EL (cell line): ENCODE data around the gene OSBPL8.
A peak's percentile ranks its signal among the peaks of the same experiment; 100 is the strongest.
"Not testable (repeated sequence)": the region's sequence is repeated elsewhere in the genome, so short reads cannot be mapped to it uniquely, and the experiment has no call there.

Experiments used
- DNase-seq: peaks from one replicate; pipeline ENCODE4 v3.0.0-alpha.2; 2016

The OSBPL8 gene

DNA sequence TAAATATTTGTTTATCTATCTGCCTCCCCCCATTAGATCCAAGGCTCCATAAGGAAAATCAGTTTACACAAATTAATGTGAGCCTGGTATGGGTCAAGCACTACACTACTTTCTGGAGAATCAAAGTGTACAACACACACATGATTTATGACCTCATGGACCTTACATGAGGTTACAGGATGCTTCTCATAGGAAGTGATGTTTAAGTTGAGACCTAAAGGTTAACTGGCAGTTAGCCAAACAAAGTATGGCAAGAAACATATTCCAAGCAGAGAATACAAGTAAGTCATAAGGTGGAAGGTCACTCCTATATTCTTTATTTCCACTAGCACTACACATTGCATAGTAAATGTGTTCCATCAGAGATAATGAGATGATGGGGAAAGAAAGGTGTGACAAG is 39.2 kb downstream of the OSBPL8 start:
- no peak for DNase-seq

DNA sequence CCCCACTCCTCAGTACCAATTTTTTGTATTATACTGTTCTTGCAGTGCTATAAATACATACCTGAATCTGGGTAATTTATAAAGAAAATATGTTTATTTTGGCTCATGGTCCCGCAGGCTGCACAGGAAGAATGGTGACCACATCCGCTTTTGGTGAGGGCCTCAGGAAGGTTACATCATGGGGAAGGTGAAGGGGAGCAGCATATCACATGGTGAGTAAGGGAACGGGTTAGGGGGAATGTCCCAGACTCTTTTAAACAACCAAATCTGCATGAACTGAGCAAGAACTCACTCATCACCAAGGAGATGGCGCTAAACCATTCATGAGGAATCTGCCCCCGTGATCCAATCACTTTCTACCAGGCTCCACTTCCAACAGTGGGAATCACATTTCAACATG is 40.0 kb downstream of the OSBPL8 start:
- peak; percentile 3 for DNase-seq

- DNase-seq: no peak
Observed at GRCh38 chr12:76518699-76519098, 40.9 kb downstream of the OSBPL8 start.

DNA sequence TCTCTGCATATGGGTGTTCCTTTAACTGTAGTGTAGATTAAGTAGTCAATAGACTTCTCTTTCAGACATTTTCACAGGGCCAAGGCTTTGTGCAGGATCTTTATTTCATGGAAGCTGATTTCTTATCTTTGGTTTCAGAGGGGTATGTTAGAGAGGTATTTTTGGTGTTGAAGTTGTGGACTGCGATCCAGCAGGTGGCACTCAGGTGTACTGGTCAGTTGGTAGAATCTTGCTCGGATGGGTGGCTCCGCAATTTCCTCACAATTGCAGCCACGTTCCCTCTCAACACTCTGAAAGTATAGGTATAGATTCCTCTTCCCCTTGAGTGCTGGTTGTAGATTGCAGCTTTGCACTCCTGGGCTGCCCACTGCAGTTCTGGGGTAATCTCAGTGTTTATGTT is 44.3 kb downstream of the OSBPL8 start:
- DNase-seq: no peak

- not testable (repeated sequence) for DNase-seq
Observed at GRCh38 chr12:76511116-76511716, 48.4 kb downstream of the OSBPL8 start.

GRCh38 chr12:76508128-76508980 is 51.2 kb downstream of the OSBPL8 start:
- no peak for DNase-seq

- no peak for DNase-seq
Observed at GRCh38 chr12:76506149-76506548, 53.4 kb downstream of the OSBPL8 start.

- DNase-seq: no peak
Observed at GRCh38 chr12:76505050-76505449, 54.5 kb downstream of the OSBPL8 start.

GRCh38 chr12:76504606-76505005 is 55.0 kb downstream of the OSBPL8 start:
- no peak for DNase-seq

DNA sequence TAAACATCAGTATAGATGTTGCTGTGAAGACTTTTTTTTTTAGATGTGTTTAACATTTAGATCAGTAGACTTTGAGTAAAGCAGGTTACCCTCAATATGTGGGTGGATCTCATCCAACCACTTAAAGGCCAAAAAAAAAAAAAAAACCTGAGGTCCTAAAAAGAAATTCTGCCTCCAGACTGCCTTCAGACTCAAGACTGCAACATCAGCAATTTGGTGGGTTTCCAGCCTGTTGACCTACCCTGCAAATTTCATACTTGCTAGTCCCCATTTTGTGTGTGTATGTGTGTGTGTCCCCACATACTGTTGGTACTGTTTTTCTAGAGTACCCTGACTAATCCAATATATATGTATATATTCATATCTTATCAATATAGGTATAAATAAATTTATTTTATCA is 55.6 kb downstream of the OSBPL8 start:
- no peak for DNase-seq

- no peak for DNase-seq
Observed at GRCh38 chr12:76501390-76501789, 58.2 kb downstream of the OSBPL8 start.

DNA sequence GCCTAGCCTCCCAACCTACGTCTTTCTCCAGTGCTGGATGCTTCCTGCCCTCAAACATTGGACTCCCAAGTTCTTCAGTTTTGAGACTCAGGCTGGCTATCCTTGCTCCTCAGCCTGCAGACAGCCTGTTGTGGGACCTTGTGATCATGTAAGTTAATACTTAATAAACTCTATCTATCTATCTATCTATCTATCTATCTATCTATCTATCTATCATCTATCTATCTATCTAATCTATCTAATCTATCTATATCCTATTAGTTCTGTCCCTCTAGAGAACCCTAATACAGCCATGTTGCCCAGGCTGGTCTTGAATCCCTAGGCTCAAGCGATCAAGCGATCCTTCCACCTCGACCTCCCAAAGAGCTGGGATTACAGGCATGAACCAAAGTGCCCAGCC is 60.4 kb downstream of the OSBPL8 start:
- DNase-seq: not testable (repeated sequence)

DNA sequence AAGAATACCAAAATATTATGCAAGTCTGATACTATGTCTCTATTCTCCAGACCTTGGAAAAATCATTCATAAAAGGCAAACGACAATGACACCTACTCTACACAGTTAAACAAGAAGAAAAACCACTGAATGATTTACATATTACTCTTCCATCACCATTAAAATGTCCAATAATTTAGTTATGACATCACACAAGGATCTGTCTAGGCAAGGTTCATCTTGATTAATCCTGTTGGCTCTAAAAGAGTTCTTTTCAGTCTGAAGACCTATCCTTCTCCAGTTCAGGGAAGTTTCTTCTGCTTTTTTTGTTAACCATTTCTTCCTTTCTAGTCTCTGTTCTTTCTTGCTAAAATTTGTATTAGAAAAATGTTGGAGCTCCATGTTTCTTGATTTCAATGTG is 64.0 kb downstream of the OSBPL8 start:
- no peak for DNase-seq

DNA sequence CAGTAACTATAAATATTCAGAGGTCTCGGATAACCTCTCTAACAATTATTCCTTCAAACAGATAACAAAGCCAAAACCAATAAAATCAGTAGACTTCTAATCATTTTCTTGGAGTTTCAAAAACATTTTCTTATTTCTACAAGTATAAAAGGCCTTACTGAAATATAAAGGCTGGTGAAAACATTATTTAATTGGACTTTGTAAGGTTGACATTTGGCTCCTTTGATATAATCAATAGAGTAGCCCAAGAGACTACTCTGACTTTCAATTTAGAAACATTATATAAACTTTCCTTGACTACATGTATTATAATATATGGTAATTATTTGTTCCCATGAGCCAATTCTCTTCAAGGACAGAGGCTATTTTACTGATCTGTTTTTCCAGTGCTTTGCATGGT is 68.3 kb downstream of the OSBPL8 start:
- no peak for DNase-seq

GRCh38 chr12:76490763-76491162 is 68.8 kb downstream of the OSBPL8 start:
- no peak for DNase-seq

- peak; percentile 45 for DNase-seq
Observed at GRCh38 chr12:76489737-76490136, 69.8 kb downstream of the OSBPL8 start.

- DNase-seq: no peak
Observed at GRCh38 chr12:76486011-76486410, 73.6 kb downstream of the OSBPL8 start.

DNA sequence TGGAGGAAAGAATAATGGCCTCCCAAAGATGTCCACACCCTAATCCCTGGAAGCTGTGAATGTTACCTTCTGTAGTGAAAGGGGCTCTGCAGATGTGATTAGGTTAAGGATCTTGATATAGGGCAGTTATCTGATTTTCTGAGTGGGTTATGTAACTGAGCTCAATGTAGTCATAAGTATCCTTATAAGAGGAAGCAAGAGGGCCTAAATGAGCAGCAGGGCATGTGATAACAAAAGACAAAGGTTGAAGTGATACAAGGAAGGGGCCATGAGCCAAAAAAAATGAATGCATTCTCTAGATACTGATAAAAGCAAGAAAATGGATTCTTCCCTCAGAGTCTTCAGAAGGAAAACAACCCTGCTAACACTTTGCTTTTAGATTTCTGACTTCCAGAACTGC is 78.8 kb downstream of the OSBPL8 start:
- no peak for DNase-seq

DNA sequence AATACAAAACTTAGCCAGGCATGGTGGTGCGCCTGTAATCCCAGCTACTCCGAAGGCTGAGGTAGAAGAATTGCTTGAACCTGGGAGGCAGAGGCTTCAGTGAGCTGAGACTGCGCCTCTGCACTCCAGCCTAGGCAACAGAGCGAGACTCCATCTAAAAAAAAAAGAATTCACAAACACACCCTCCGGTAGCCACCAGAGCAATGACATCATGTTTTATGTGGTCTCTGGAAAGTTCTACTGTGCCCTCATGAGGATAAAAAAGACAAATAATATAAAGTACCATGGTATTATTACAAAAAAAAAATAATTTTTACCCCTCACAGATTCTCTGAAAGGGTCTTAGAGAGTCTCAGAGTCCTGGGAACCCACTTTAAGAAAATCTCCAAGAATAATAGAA is 81.5 kb downstream of the OSBPL8 start:
- DNase-seq: no peak

DNA sequence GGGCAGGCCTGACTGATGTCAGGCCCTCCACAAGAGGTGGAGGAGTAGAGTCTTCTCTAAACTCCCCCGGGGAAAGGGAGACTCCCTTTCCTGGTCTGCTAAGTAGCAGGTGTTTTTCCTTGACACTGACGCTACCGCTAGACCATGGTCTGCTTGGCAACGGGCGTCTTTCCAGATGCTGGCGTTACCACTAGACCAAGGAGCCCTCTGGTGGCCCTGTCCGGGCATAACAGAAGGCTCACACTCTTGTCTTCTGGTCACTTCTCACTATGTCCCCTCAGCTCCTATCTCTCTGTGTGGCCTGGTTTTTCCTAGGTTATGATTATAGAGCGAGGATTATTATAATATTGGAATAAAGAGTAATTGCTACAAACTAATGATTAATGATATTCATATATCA is 86.7 kb downstream of the OSBPL8 start:
- not testable (repeated sequence) for DNase-seq

- DNase-seq: no peak
Observed at GRCh38 chr12:76471579-76471978, 88.0 kb downstream of the OSBPL8 start.

- peak; percentile 90 for DNase-seq
Observed at GRCh38 chr12:76470028-76470939, 89.3 kb downstream of the OSBPL8 start.

- DNase-seq: no peak
Observed at GRCh38 chr12:76464631-76465166, 94.9 kb downstream of the OSBPL8 start.
